ENCODE results near the gene RAB8B.

RAB8B gene

GRCh38 chr15:63226966-63227401 is 37.6 kb downstream of the RAB8B start:
- peak; percentile 2 for TF ChIP-seq CTCF (conservative IDR thresholded peaks at IDR 0.05; ENCODE audit: low read depth, low read length)
- no peak for DNase-seq (ENCODE audit: low read depth)
- no peak overlapping the region for H3K4me3 ChIP-seq (ENCODE audit: low read depth, low read length)

GRCh38 chr15:63227689-63228088 is 38.3 kb downstream of the RAB8B start:
- no peak for DNase-seq (ENCODE audit: low read depth)
- no peak for TF ChIP-seq CTCF (conservative IDR thresholded peaks at IDR 0.05; ENCODE audit: low read depth, low read length)
- no peak overlapping the region for H3K4me3 ChIP-seq (ENCODE audit: low read depth, low read length)

- no peak for TF ChIP-seq CTCF (conservative IDR thresholded peaks at IDR 0.05; ENCODE audit: low read depth, low read length)
- DNase-seq (ENCODE audit: low read depth): no peak
- no peak overlapping the region for H3K4me3 ChIP-seq (ENCODE audit: low read depth, low read length)
Measured at GRCh38 chr15:63231206-63231605, 41.8 kb downstream of the RAB8B start.

- no peak overlapping the region for H3K4me3 ChIP-seq (ENCODE audit: low read depth, low read length)
- no peak for TF ChIP-seq CTCF (conservative IDR thresholded peaks at IDR 0.05; ENCODE audit: low read depth, low read length)
- DNase-seq (ENCODE audit: low read depth): peak; percentile 62
Measured at GRCh38 chr15:63231706-63232105, 42.3 kb downstream of the RAB8B start.

- H3K4me3 ChIP-seq (ENCODE audit: low read depth, low read length): no peak overlapping the region
- no peak for DNase-seq (ENCODE audit: low read depth)
- no peak for TF ChIP-seq CTCF (conservative IDR thresholded peaks at IDR 0.05; ENCODE audit: low read depth, low read length)
Measured at GRCh38 chr15:63232405-63232804, 43.0 kb downstream of the RAB8B start.

- TF ChIP-seq CTCF (conservative IDR thresholded peaks at IDR 0.05; ENCODE audit: low read depth, low read length): no peak
- H3K4me3 ChIP-seq (ENCODE audit: low read depth, low read length): no peak overlapping the region
- peak; percentile 77 for DNase-seq (ENCODE audit: low read depth)
Measured at GRCh38 chr15:63232943-63233342, 43.5 kb downstream of the RAB8B start.

GRCh38 chr15:63233667-63234423 is 44.4 kb downstream of the RAB8B start:
- TF ChIP-seq CTCF (conservative IDR thresholded peaks at IDR 0.05; ENCODE audit: low read depth, low read length): no peak
- DNase-seq (ENCODE audit: low read depth): peak; percentile 96

More at GRCh38 chr15:63233667-63234423, 44.4 kb downstream of the RAB8B start:
- peak overlapping the region; percentile 1 for H3K4me3 ChIP-seq (ENCODE audit: low read depth, low read length)
